ENCODE results near the gene TBL1XR1.

The TBL1XR1 gene

DNA sequence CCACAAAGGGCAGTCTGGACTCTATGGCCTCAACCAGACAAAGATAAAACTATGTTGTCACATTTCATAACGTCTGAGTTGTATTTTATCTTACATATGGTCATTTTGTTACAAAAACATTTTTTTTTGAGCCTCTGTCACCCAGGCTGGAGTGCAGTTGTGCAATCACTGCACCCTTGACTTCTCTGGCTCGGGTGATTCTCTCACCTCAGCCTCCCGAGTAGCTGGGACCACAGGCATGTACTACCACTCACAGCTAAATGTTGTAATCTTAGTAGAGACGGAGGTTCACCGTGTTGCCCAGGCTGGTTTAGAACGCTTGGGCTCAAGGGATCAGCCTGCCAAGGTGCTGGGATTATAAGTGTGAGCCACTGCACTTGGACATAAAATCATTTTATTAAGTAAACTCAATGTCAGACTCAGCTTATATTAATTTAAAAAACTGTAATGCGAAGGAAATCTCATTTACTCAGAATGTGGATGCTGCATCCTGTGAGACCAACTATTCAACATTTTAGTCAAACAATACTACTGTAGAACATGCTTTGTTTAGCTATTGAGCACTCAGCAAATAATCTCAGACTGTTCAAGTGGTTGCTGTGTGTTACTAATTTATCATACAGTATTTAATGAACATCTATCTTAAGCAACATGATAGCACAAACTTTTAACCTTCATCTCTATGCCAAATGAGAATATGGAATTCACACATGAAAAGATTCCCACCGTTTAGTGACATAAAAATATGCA, 209.2 kb downstream of the TBL1XR1 start:
- Histone ChIP-seq H3K4me2 (ENCODE audit: low read depth, low read length, poor library complexity, severe bottlenecking) (no peak overlapping the region), H2AFZ (ENCODE audit: low read depth, low read length, severe bottlenecking) (no peak overlapping the region), H4K20me1 (ENCODE audit: low read depth, low read length) (no peaks in the 10 kb centered on the region)

DNA sequence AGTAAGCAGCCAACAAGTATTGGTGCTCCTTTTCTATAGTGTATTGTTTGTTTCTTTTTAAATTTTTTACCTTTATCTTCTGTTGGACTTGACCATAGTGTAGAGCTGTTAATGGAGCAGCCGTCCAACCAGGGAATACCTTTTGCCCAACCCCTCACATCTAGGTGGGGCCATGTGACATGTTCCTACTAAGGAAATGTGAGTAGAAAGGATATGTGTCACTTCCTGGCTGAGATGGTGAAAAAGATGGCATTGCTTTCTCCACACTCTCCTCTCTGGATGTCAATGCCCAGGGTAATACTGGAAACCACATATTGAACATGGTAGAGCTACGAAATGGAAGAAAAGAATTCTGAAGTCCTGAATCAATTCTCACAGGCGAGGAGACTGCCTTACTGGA, 218.8 kb downstream of the TBL1XR1 start:
- H3K9ac ChIP-seq (ENCODE audit: low read length), result no peak overlapping the region
- no peaks in the 10 kb centered on the region for H4K20me1 ChIP-seq (ENCODE audit: low read depth, low read length)
- no peaks in the 10 kb centered on the region for H3K79me2 ChIP-seq (ENCODE audit: insufficient read depth, low read length)
- TF ChIP-seq EZH2phosphoT487 (conservative IDR thresholded peaks at IDR 0.05; ENCODE audit: low read length) (no peak), CTCF (IDR thresholded peaks at IDR 0.05; ENCODE audit: insufficient read depth, low read length, poor library complexity, severe bottlenecking) (no peak)
- H3K9me3 ChIP-seq (ENCODE audit: insufficient read depth, low read length), result no peaks in the 10 kb centered on the region
- H2AFZ ChIP-seq (ENCODE audit: low read depth, low read length, severe bottlenecking), result no peak overlapping the region
- no peak overlapping the region for H3K4me2 ChIP-seq (ENCODE audit: low read depth, low read length, poor library complexity, severe bottlenecking)
- H3K36me3 ChIP-seq (ENCODE audit: low read length), result no peaks in the 10 kb centered on the region
- H3F3A ChIP-seq (ENCODE audit: insufficient read depth), result no peaks in the 10 kb centered on the region
- no peaks in the 10 kb centered on the region for H3K27me3 ChIP-seq (ENCODE audit: low read length)
- no peaks in the 10 kb centered on the region for H3K9me2 ChIP-seq (replicated peaks; ENCODE audit: insufficient read depth, low read length)
- no peak overlapping the region for H3K4me3 ChIP-seq (ENCODE audit: insufficient read depth, low read length, poor library complexity, severe bottlenecking)
- H3K27ac ChIP-seq (ENCODE audit: low read depth, low read length), result no peak overlapping the region

More for the DNA sequence above, 209.2 kb downstream of the TBL1XR1 start:
- H3K9me2 ChIP-seq (replicated peaks; ENCODE audit: insufficient read depth, low read length), result no peaks in the 10 kb centered on the region
- TF ChIP-seq EZH2phosphoT487 (conservative IDR thresholded peaks at IDR 0.05; ENCODE audit: low read length) (no peak), CTCF (IDR thresholded peaks at IDR 0.05; ENCODE audit: insufficient read depth, low read length, poor library complexity, severe bottlenecking) (no peak)
- H3K79me2 ChIP-seq (ENCODE audit: insufficient read depth, low read length), result no peaks in the 10 kb centered on the region
- H3K4me3 ChIP-seq (ENCODE audit: insufficient read depth, low read length, poor library complexity, severe bottlenecking), result no peak overlapping the region
- no peaks in the 10 kb centered on the region for H3K27me3 ChIP-seq (ENCODE audit: low read length)
- no peaks in the 10 kb centered on the region for H3K36me3 ChIP-seq (ENCODE audit: low read length)
- H3K27ac ChIP-seq (ENCODE audit: low read depth, low read length), result no peak overlapping the region
- H3K9ac ChIP-seq (ENCODE audit: low read length), result no peak overlapping the region
- no peaks in the 10 kb centered on the region for H3K9me3 ChIP-seq (ENCODE audit: insufficient read depth, low read length)
- no peaks in the 10 kb centered on the region for H3F3A ChIP-seq (ENCODE audit: insufficient read depth)

- no peaks in the 10 kb centered on the region for H3K36me3 ChIP-seq (ENCODE audit: low read length)
- no peak overlapping the region for H3K4me3 ChIP-seq (ENCODE audit: insufficient read depth, low read length, poor library complexity, severe bottlenecking)
- H3K9me2 ChIP-seq (replicated peaks; ENCODE audit: insufficient read depth, low read length), result no peaks in the 10 kb centered on the region
- TF ChIP-seq EZH2phosphoT487 (conservative IDR thresholded peaks at IDR 0.05; ENCODE audit: low read length) (no peak), CTCF (IDR thresholded peaks at IDR 0.05; ENCODE audit: insufficient read depth, low read length, poor library complexity, severe bottlenecking) (no peak)
- no peaks in the 10 kb centered on the region for H3K27me3 ChIP-seq (ENCODE audit: low read length)
- no peak overlapping the region for H2AFZ ChIP-seq (ENCODE audit: low read depth, low read length, severe bottlenecking)
- H4K20me1 ChIP-seq (ENCODE audit: low read depth, low read length), result no peaks in the 10 kb centered on the region
- H3F3A ChIP-seq (ENCODE audit: insufficient read depth), result no peaks in the 10 kb centered on the region
- H3K9me3 ChIP-seq (ENCODE audit: insufficient read depth, low read length), result no peaks in the 10 kb centered on the region
- H3K4me2 ChIP-seq (ENCODE audit: low read depth, low read length, poor library complexity, severe bottlenecking), result no peak overlapping the region
- H3K9ac ChIP-seq (ENCODE audit: low read length), result no peak overlapping the region
- no peaks in the 10 kb centered on the region for H3K79me2 ChIP-seq (ENCODE audit: insufficient read depth, low read length)
- H3K27ac ChIP-seq (ENCODE audit: low read depth, low read length), result no peak overlapping the region
Measured at GRCh38 chr3:176977331-176977730, 220.0 kb downstream of the TBL1XR1 start.
